IMR-90 (cell line): ENCODE results near the gene KCNMB1. TPM values are rescaled to one million over a fixed set of nuclear protein-coding genes. Genes with fewer than 3 reads are reported as not detected.

Experiments used
- ATAC-seq: fragments of 200-7000 bp; cut with Tn5 transposase; 2 replicates; pipeline ENCODE4 v1.9.1; 2020; ENCODE audit warnings: low read depth, mild to moderate bottlenecking, moderate library complexity
- BruUV-seq: library from RNA; stranded (reverse); fragments of 400-500 nt; replicated peaks from 2 replicates; lab custom pipeline; 2021; lab: Mats Ljungman, UMichigan
- CTCF ChIA-PET: fragments of 300-600 bp; formaldehyde crosslinking; extraction: SDS; loops from one replicate; lab custom pipeline; 2021; ENCODE audit warnings: antibody characterized with exemption; lab: Yijun Ruan, JAX
- POLR2A ChIA-PET: fragments of 300-600 bp; sonication (Branson Sonifier 250); formaldehyde crosslinking; loops from one replicate; lab custom pipeline; 2022; ENCODE audit warnings: antibody characterized with exemption; ENCODE audit not compliant: unreplicated experiment; lab: Charles Lee
- DNase-seq: peaks from one replicate; pipeline ENCODE4 v3.0.0; 2013
- H2AFZ ChIP-seq: replicated peaks from 2 replicates; pipeline ENCODE3; 2013; ENCODE audit warnings: low read length, mild to moderate bottlenecking; ENCODE audit not compliant: poor library complexity
- H2AK5ac ChIP-seq: 2 replicates; pipeline ENCODE4 v1.6.1; 2013; ENCODE audit warnings: low read depth, low read length, inconsistent platforms
- H2AK9ac ChIP-seq: replicated peaks from 2 replicates; pipeline ENCODE3; 2013; ENCODE audit warnings: mild to moderate bottlenecking, low read depth, low read length, moderate library complexity; ENCODE audit not compliant: poor library complexity
- H2BK120ac ChIP-seq: 2 replicates; pipeline ENCODE4 v1.6.1; 2013; ENCODE audit warnings: low read depth, low read length, inconsistent platforms
- H2BK15ac ChIP-seq: 3 replicates; pipeline ENCODE4 v1.6.1; 2013; ENCODE audit warnings: low read depth, low read length, inconsistent platforms
- H2BK20ac ChIP-seq: 2 replicates; pipeline ENCODE4 v1.6.1; 2013; ENCODE audit warnings: low read depth, mild to moderate bottlenecking, inconsistent platforms, low read length, moderate library complexity
- H2BK5ac ChIP-seq: 2 replicates; pipeline ENCODE4 v1.6.1; 2013; ENCODE audit warnings: mild to moderate bottlenecking, low read depth, low read length, inconsistent platforms; ENCODE audit not compliant: poor library complexity, severe bottlenecking
- H3K14ac ChIP-seq: replicated peaks from 2 replicates; pipeline ENCODE4 v1.6.1; 2013; ENCODE audit warnings: low read depth, low read length, inconsistent platforms
- H3K18ac ChIP-seq: 2 replicates; pipeline ENCODE4 v1.6.1; 2013; ENCODE audit warnings: low read depth, low read length, control low read depth
- H3K23ac ChIP-seq: 2 replicates; pipeline ENCODE4 v1.6.1; 2013; ENCODE audit warnings: low read depth, low read length, inconsistent platforms
- H3K27ac ChIP-seq: 2 replicates; pipeline ENCODE4 v1.5.1; 2013; ENCODE audit warnings: mild to moderate bottlenecking, control low read depth, low read length; ENCODE audit not compliant: insufficient read depth
- H3K27me3 ChIP-seq: 2 replicates; pipeline ENCODE4 v1.6.1; 2013; ENCODE audit warnings: low read length; ENCODE audit not compliant: control insufficient read depth, insufficient read depth
- H3K36me3 ChIP-seq: 2 replicates; pipeline ENCODE4 v1.6.1; 2013; ENCODE audit warnings: low read length, mixed read lengths; ENCODE audit not compliant: control insufficient read depth, insufficient read depth
- H3K4ac ChIP-seq: 2 replicates; pipeline ENCODE4 v1.6.1; 2013; ENCODE audit warnings: low read depth, low read length, inconsistent platforms
- H3K4me1 ChIP-seq: 2 replicates; pipeline ENCODE4 v1.6.1; 2013; ENCODE audit warnings: low read length, mixed read lengths; ENCODE audit not compliant: control insufficient read depth, insufficient read depth
- H3K4me2 ChIP-seq: 2 replicates; pipeline ENCODE4 v1.6.1; 2013; ENCODE audit warnings: low read depth, mild to moderate bottlenecking, control low read depth, low read length, moderate library complexity
- H3K4me3 ChIP-seq: 2 replicates; pipeline ENCODE4 v1.5.1; 2013; ENCODE audit warnings: low read depth, mild to moderate bottlenecking, control low read depth, low read length, moderate library complexity; ENCODE audit not compliant: insufficient read depth
- H3K56ac ChIP-seq: 2 replicates; pipeline ENCODE4 v1.6.1; 2013; ENCODE audit warnings: low read length, inconsistent platforms; ENCODE audit not compliant: insufficient read depth; ENCODE audit errors: extremely low read depth
- H3K79me1 ChIP-seq, 2 experiments: 2 replicates each; pipeline ENCODE4 v1.6.1; 2013; ENCODE audit warnings: low read length in 2 of 2, inconsistent platforms in 1 of 2, low read depth in 1 of 2
- H3K9ac ChIP-seq: 2 replicates; pipeline ENCODE4 v1.6.1; 2013; ENCODE audit warnings: low read depth, low read length, control low read depth
- H3K9me1 ChIP-seq: 2 replicates; pipeline ENCODE4 v1.6.1; 2013; ENCODE audit warnings: low read length, inconsistent platforms; ENCODE audit not compliant: insufficient read depth
- H3K9me3 ChIP-seq: 2 replicates; pipeline ENCODE4 v1.6.1; 2013; ENCODE audit warnings: low read length; ENCODE audit not compliant: control insufficient read depth, insufficient read depth
- H4K20me1 ChIP-seq: 2 replicates; pipeline ENCODE4 v1.6.1; 2013; ENCODE audit warnings: low read length, inconsistent platforms; ENCODE audit not compliant: insufficient read depth
- H4K5ac ChIP-seq: 2 replicates; pipeline ENCODE4 v1.6.1; 2013; ENCODE audit warnings: mild to moderate bottlenecking, low read depth, low read length, control low read depth
- H4K8ac ChIP-seq, 2 experiments: 2 replicates each; pipeline ENCODE4 v1.6.1; 2013; ENCODE audit warnings: low read depth in 2 of 2, low read length in 2 of 2, control low read depth in 1 of 2, inconsistent platforms in 1 of 2
- H4K91ac ChIP-seq: 2 replicates; pipeline ENCODE4 v1.6.1; 2013; ENCODE audit warnings: low read depth, low read length, inconsistent platforms; ENCODE audit not compliant: insufficient read depth
- BHLHE40 ChIP-seq: fragments of 150-350 bp; IDR thresholded peaks from 2 replicates; pipeline ENCODE4 v1.6.1; 2016; ENCODE audit warnings: mild to moderate bottlenecking, low read depth, low read length
- CEBPB ChIP-seq: IDR thresholded peaks from 2 replicates; pipeline ENCODE4 v1.6.1; 2012; ENCODE audit warnings: low read depth, low read length, improper control_type of control experiment
- CHD1 ChIP-seq: IDR thresholded peaks from 2 replicates; pipeline ENCODE4 v1.6.1; 2012; ENCODE audit warnings: low read depth, low read length, improper control_type of control experiment
- CTCF ChIP-seq: conservative IDR thresholded peaks from 2 replicates; pipeline ENCODE4 v1.5.1; 2012; ENCODE audit warnings: mild to moderate bottlenecking, low read depth, low read length, improper control_type of control experiment
- FOS ChIP-seq: fragments of 150-350 bp; IDR thresholded peaks from 2 replicates; pipeline ENCODE4 v1.6.1; 2016; ENCODE audit warnings: low read depth, low read length
- MAFK ChIP-seq: IDR thresholded peaks from 2 replicates; pipeline ENCODE4 v1.6.1; 2012; ENCODE audit warnings: low read depth, low read length, improper control_type of control experiment
- MAZ ChIP-seq: IDR thresholded peaks from 2 replicates; pipeline ENCODE4 v1.6.1; 2012; ENCODE audit warnings: low read depth, mild to moderate bottlenecking, low read length, improper control_type of control experiment, moderate library complexity, borderline replicate concordance
- MXI1 ChIP-seq: IDR thresholded peaks from 2 replicates; pipeline ENCODE4 v1.6.1; 2012; ENCODE audit warnings: low read depth, mild to moderate bottlenecking, low read length, moderate library complexity, borderline replicate concordance
- NFE2L2 ChIP-seq: fragments of 150-350 bp; IDR thresholded peaks from 2 replicates; pipeline ENCODE4 v1.6.1; 2016; ENCODE audit warnings: low read depth, mild to moderate bottlenecking, low read length
- POLR2A ChIP-seq: IDR thresholded peaks from 2 replicates; pipeline ENCODE4 v1.6.1; 2012; ENCODE audit warnings: mild to moderate bottlenecking, low read depth, low read length
- RAD21 ChIP-seq: IDR thresholded peaks from 2 replicates; pipeline ENCODE4 v1.6.1; 2012; ENCODE audit warnings: low read length, improper control_type of control experiment
- RCOR1 ChIP-seq: IDR thresholded peaks from 2 replicates; pipeline ENCODE4 v1.6.1; 2012; ENCODE audit warnings: mild to moderate bottlenecking, low read length, improper control_type of control experiment; ENCODE audit not compliant: insufficient replicate concordance
- RFX5 ChIP-seq: IDR thresholded peaks from 2 replicates; pipeline ENCODE4 v1.8.0; 2012; ENCODE audit warnings: low read depth, mild to moderate bottlenecking, low read length, moderate library complexity
- SMC3 ChIP-seq: fragments of 150-350 bp; IDR thresholded peaks from 2 replicates; pipeline ENCODE4 v1.6.1; 2016; ENCODE audit warnings: low read depth, mild to moderate bottlenecking, antibody characterized with exemption, low read length, moderate library complexity
- USF2 ChIP-seq: fragments of 150-350 bp; IDR thresholded peaks from 2 replicates; pipeline ENCODE4 v1.6.1; 2017; ENCODE audit warnings: mild to moderate bottlenecking, antibody characterized with exemption, low read length, low read depth
- WGBS, 2 experiments: methylation state at CpG; one replicate each; pipeline versions ENCODE4 v1.1.5 to v1.1.7; 2013; ENCODE audit warnings: missing lambda C conversion rate in 2 of 2; ENCODE audit not compliant: insufficient read length in 1 of 2; ENCODE audit errors: extremely low coverage in 2 of 2; 5-methylcytosine and 5-hydroxymethylcytosine counted together
- dilution Hi-C: fragments of 300-500 bp; cut with HindIII; formaldehyde crosslinking; loops from one replicate; pipeline ENCODE4 v1.14.3; 2018; ENCODE audit warnings: low sequenced_read_pairs; ENCODE audit not compliant: unreplicated experiment
- in situ Hi-C: fragments of 300-500 bp; cut with MboI; formaldehyde crosslinking; loops from 3 replicates; pipeline ENCODE4 v1.14.3; 2019; ENCODE audit warnings: low sequenced_read_pairs, inconsistent platforms, mixed read lengths
- intact Hi-C: fragments of 100-400 bp; cut with micrococcal nuclease; formaldehyde crosslinking; loops from 2 replicates; pipeline ENCODE4 v1.10.0; 2022
- polyA plus RNA-seq, 3 experiments: library from polyadenylated mRNA; depleted of rRNA; stranded (reverse); fragments of >200 nt; gene quantifications; 2 replicates each; pipeline ENCODE4 v1.2.3, GENCODE V29; 2012; ENCODE audit warnings: low replicate concordance in 1 of 3
- total RNA-seq: library from RNA; depleted of rRNA; stranded (reverse); fragments of >200 nt; gene quantifications from 2 replicates; pipeline ENCODE4 v1.2.3, GENCODE V29; 2012
- TF ChIP-seq, protein P1 (sequence below): fragments of 150-350 bp; IDR thresholded peaks from 2 replicates; pipeline ENCODE4 v1.6.1; 2016; ENCODE audit warnings: low read depth, mild to moderate bottlenecking, low read length, moderate library complexity, borderline replicate concordance

The KCNMB1 gene
- total and polyA plus RNA-seq, 2 of the 4 experiments (the other 2 are of a cell fraction), result not detected

GRCh38 chr5:170363671-170364070, 25.5 kb downstream of the KCNMB1 start:
- no TSS peak for BruUV-seq
- H2BK15ac ChIP-seq, result no peak overlapping the region
- H2AK5ac ChIP-seq, result no peak overlapping the region
- H4K91ac ChIP-seq, result no peak overlapping the region
- in situ Hi-C loops, result no loop called here
- no peak for TF ChIP-seq MAZ
- no peak for TF ChIP-seq CTCF
- no peak for TF ChIP-seq NFE2L2
- TF ChIP-seq RCOR1, result no peak
- TF ChIP-seq CEBPB, result no peak
- no peak for TF ChIP-seq BHLHE40
- no peak for TF ChIP-seq USF2
- TF ChIP-seq, protein P1, sequence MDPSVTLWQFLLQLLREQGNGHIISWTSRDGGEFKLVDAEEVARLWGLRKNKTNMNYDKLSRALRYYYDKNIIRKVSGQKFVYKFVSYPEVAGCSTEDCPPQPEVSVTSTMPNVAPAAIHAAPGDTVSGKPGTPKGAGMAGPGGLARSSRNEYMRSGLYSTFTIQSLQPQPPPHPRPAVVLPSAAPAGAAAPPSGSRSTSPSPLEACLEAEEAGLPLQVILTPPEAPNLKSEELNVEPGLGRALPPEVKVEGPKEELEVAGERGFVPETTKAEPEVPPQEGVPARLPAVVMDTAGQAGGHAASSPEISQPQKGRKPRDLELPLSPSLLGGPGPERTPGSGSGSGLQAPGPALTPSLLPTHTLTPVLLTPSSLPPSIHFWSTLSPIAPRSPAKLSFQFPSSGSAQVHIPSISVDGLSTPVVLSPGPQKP, result no peak
- TF ChIP-seq MAFK, result no peak
- no peak for TF ChIP-seq RFX5
- no peak for TF ChIP-seq FOS
- TF ChIP-seq POLR2A, result no peak
- no peak for TF ChIP-seq SMC3
- TF ChIP-seq MXI1, result no peak
- no peak for TF ChIP-seq CHD1
- no peak for TF ChIP-seq RAD21
- no peak overlapping the region for H2BK120ac ChIP-seq
- no peak overlapping the region for H2AFZ ChIP-seq
- no peaks in the 10 kb centered on the region for H3K9me3 ChIP-seq
- H3K36me3 ChIP-seq, result no peaks in the 10 kb centered on the region
- H4K5ac ChIP-seq, result no peak overlapping the region
- no peak overlapping the region for H3K18ac ChIP-seq
- POLR2A ChIA-PET, result no interaction called here
- dilution Hi-C loops, result no loop called here
- H3K4me2 ChIP-seq, result no peak overlapping the region
- intact Hi-C loops, result no loop called here
- H3K4me1 ChIP-seq, result no peaks in the 10 kb centered on the region
- H3K4ac ChIP-seq, result no peak overlapping the region
- H4K8ac ChIP-seq, result no peak overlapping the region
- no CpG with 5 or more reads among the region's 1 CpG for WGBS, 2 experiments
- no peak for ATAC-seq
- H3K79me1 ChIP-seq, result no peaks in the 10 kb centered on the region
- H3K27ac ChIP-seq, result no peak overlapping the region
- no peak overlapping the region for H3K56ac ChIP-seq
- CTCF ChIA-PET, result no interaction called here
- no peak overlapping the region for H3K14ac ChIP-seq
- H3K9me1 ChIP-seq, result no peaks in the 10 kb centered on the region
- H3K23ac ChIP-seq, result no peak overlapping the region
- H3K4me3 ChIP-seq, result no peak overlapping the region
- no peaks in the 10 kb centered on the region for H3K27me3 ChIP-seq
- H2BK20ac ChIP-seq, result no peak overlapping the region
- DNase-seq, result no peak
- H3K9ac ChIP-seq, result no peak overlapping the region
- H2AK9ac ChIP-seq, result no peak overlapping the region
- H2BK5ac ChIP-seq, result no peak overlapping the region
- H4K20me1 ChIP-seq, result no peaks in the 10 kb centered on the region
